HT1080 (cell line): ENCODE results near the gene PLOD3. TPM values are rescaled to one million over a fixed set of nuclear protein-coding genes. Genes with fewer than 3 reads are reported as not detected.

Experiments
- DNase-seq: peaks from one replicate; pipeline ENCODE4 v3.0.0-alpha.2; 2015; ENCODE audit warnings: low read depth
- small RNA-seq: library from RNA; depleted of rRNA; stranded (forward); fragments of <200 nt; gene quantifications from one replicate; pipeline ENCODE3, GENCODE V24; 2014
- total RNA-seq: library from RNA; depleted of rRNA; stranded (reverse); fragments of >200 nt; shearing (Covaris generic); gene quantifications from 2 replicates; pipeline ENCODE4 v1.2.3, GENCODE V29; 2014; rRNA removed

The PLOD3 gene
- total RNA-seq, 1 experiment from 2014 or later, result 102 TPM

- peak; percentile 72 for DNase-seq
These were observed 50.3 kb downstream of the PLOD3 start for GRCh38 chr7:101166909-101167644.

- DNase-seq, result no peak
These were observed 50.8 kb downstream of the PLOD3 start for GRCh38 chr7:101166648-101166908.

GRCh38 chr7:101165958-101166647 lies 51.3 kb downstream of the PLOD3 start:
- no peak for DNase-seq

- DNase-seq, result peak; percentile 95
These were observed 52.1 kb downstream of the PLOD3 start, which contains the start of gene VGF for GRCh38 chr7:101165075-101165957. Gene VGF, minus strand, starts transcription at chr7:101165569. Its CDS starts 726 bp downstream, at chr7:101164843.

- DNase-seq, result peak; percentile 63
These were observed 53.1 kb downstream of the PLOD3 start for GRCh38 chr7:101164071-101164840.

GRCh38 chr7:101163279-101164070 lies 53.9 kb downstream of the PLOD3 start:
- DNase-seq, result peak; percentile 70

- peak; percentile 62 for DNase-seq
These were observed 54.7 kb downstream of the PLOD3 start for GRCh38 chr7:101162551-101163278.

GRCh38 chr7:101161692-101162471 lies 55.5 kb downstream of the PLOD3 start:
- no peak for DNase-seq

- no peak for DNase-seq
These were observed 56.5 kb downstream of the PLOD3 start for GRCh38 chr7:101160910-101161309.

- DNase-seq, result peak; percentile 84
These were observed 57.4 kb downstream of the PLOD3 start for GRCh38 chr7:101159696-101160674.

- no peak for DNase-seq
These were observed 60.4 kb downstream of the PLOD3 start for GRCh38 chr7:101156866-101157589.

GRCh38 chr7:101156277-101156676 lies 61.1 kb downstream of the PLOD3 start:
- no peak for DNase-seq

Small RNA genes lying within 50 kb of the gene (small RNA-seq; reads per million reads assigned to genes)
- gene MIR4653, result not detected

Other genes starting within 250 kb of the PLOD3 start
- gene MUC12, start 248.0 kb downstream of the PLOD3 start, total RNA-seq, result not detected in 2 replicates
- not detected in 2 replicates for gene MUC17, start 197.5 kb downstream of the PLOD3 start, total RNA-seq
- 10.8 and 11.4 TPM in 2 replicates for gene TRIM56, start 132.1 kb downstream of the PLOD3 start, total RNA-seq
- 179 and 187 TPM in 2 replicates for gene SERPINE1, start 90.5 kb downstream of the PLOD3 start, total RNA-seq
- gene AP1S1, start 63.1 kb downstream of the PLOD3 start, total RNA-seq, result 184 TPM in 2 replicates
- gene VGF, start 52.0 kb downstream of the PLOD3 start, total RNA-seq, result 29.8 and 45.2 TPM in 2 replicates
- gene NAT16, start 37.3 kb downstream of the PLOD3 start, total RNA-seq, result not detected in 2 replicates
- 0.21 TPM in 1 of 2 replicates, not detected in the other for gene MOGAT3, start 16.5 kb downstream of the PLOD3 start, total RNA-seq
- gene ZNHIT1, start 584 bp upstream of the PLOD3 start, total RNA-seq, result 148 and 157 TPM in 2 replicates
- gene CLDN15, start 20.2 kb upstream of the PLOD3 start, total RNA-seq, result 7.5 and 10.6 TPM in 2 replicates
- gene FIS1, start 27.5 kb upstream of the PLOD3 start, total RNA-seq, result 137 and 211 TPM in 2 replicates
- 19.6 and 23.8 TPM in 2 replicates for gene IFT22, start 104.2 kb upstream of the PLOD3 start, total RNA-seq
- gene COL26A1, start 145.3 kb upstream of the PLOD3 start, total RNA-seq, result 0.02 TPM in 1 of 2 replicates, not detected in the other